ENCODE measurements around the gene DNAH17.

DNA sequence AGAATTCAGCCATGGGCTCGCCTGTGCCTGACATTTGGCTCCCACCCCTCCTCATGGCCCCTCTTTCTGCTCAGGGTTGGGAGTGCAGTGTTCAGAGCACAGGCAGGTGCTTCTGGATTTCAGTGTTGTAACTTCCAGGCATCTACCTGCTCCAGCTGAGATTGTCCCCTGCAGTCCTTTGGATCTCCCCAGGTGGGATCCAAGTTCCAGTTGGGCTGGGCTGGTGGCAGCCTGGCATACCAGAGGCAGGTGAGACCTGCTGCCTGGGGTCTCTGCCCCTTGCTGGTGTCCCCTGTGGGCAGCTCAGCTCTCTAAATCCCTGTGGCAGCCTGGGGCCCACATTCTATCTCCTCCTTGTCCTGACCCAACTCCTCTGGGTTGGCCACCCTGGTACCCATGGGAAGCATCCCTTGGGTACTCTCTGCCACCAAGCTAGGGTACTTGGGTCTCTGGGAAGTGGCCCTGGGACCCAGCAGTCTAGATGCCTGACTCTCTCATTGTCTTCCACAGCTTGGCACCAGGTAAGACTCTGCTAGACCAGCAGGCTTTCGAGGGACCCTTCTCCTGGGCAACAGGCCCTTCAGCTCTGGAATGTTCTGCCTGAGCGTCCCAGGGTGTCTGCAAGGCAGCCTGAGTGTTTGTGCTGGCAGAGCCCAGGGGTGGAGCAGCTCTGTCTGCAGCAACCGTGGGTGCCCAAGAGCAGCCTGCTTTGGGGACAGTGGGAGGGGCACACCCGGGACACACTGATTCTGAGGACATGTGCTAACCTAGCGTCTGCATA lies 42.5 kb downstream of the DNAH17 start:
- TF ChIP-seq, protein P1, sequence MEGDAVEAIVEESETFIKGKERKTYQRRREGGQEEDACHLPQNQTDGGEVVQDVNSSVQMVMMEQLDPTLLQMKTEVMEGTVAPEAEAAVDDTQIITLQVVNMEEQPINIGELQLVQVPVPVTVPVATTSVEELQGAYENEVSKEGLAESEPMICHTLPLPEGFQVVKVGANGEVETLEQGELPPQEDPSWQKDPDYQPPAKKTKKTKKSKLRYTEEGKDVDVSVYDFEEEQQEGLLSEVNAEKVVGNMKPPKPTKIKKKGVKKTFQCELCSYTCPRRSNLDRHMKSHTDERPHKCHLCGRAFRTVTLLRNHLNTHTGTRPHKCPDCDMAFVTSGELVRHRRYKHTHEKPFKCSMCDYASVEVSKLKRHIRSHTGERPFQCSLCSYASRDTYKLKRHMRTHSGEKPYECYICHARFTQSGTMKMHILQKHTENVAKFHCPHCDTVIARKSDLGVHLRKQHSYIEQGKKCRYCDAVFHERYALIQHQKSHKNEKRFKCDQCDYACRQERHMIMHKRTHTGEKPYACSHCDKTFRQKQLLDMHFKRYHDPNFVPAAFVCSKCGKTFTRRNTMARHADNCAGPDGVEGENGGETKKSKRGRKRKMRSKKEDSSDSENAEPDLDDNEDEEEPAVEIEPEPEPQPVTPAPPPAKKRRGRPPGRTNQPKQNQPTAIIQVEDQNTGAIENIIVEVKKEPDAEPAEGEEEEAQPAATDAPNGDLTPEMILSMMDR (IDR thresholded peaks at IDR 0.05) = no peak
- no peak for TF ChIP-seq POLR2AphosphoS5 (IDR thresholded peaks at IDR 0.05; ENCODE audit: insufficient read depth in 1 of 2, low read depth in 1 of 2)

Data from vagina (tissue), 2 donors.